Psoas muscle (tissue), 8 donors: ENCODE results near the gene CDH4. TPM values are rescaled to one million over a fixed set of nuclear protein-coding genes. Genes with fewer than 3 reads are reported as not detected.

Experiments used
- ATAC-seq, 4 donors: fragments of 200-7000 bp; cut with Tn5 transposase; one replicate each; pipeline ENCODE4 v1.9.1; 2020; ENCODE audit warnings: moderate library complexity in 3 of 4, mild to moderate bottlenecking in 2 of 4
- DNase-seq, 2 donors: peaks; one replicate each; pipeline ENCODE4 v3.0.0-alpha.2; 2020
- H3K27ac ChIP-seq: fragments of 200-600 bp; one replicate; pipeline ENCODE4 v1.8.0; 2022
- H3K27me3 ChIP-seq, 3 donors: fragments of 200-600 bp in 1 of 3; one replicate each; pipeline versions ENCODE4 v1.6.1 to v1.8.0; 2013 to 2022; ENCODE audit warnings: low read length in 2 of 3, mild to moderate bottlenecking in 2 of 3, moderate library complexity in 1 of 3; ENCODE audit not compliant: insufficient read depth in 3 of 3
- H3K36me3 ChIP-seq, 2 donors: fragments of 200-600 bp in 1 of 2; one replicate each; pipeline versions ENCODE4 v1.6.1 to v1.8.0; 2013 to 2022; ENCODE audit warnings: low read depth in 1 of 2, mild to moderate bottlenecking in 1 of 2, moderate library complexity in 1 of 2; ENCODE audit not compliant: insufficient read depth in 1 of 2
- H3K4me1 ChIP-seq: fragments of 200-600 bp; one replicate; pipeline ENCODE4 v1.8.0; 2022
- H3K4me3 ChIP-seq: fragments of 200-600 bp; one replicate; pipeline ENCODE4 v1.8.0; 2022; ENCODE audit warnings: mild to moderate bottlenecking
- H3K9me3 ChIP-seq: fragments of 200-600 bp; one replicate; pipeline ENCODE4 v1.8.0; 2022
- CTCF ChIP-seq: fragments of 200-600 bp; IDR thresholded peaks from one replicate; pipeline ENCODE4 v1.8.0; 2022; ENCODE audit warnings: antibody characterized with exemption
- WGBS, 3 donors: extraction: QIAGEN DNeasy Blood & Tissue Kit; methylation state at CpG; one replicate each; pipeline versions ENCODE4 v1.1.6 to v1.1.7; 2013; 5-methylcytosine and 5-hydroxymethylcytosine counted together
- intact Hi-C, 2 donors: fragments of 100-400 bp; cut with DNase I; formaldehyde crosslinking; loops; one replicate each; pipeline versions ENCODE4 v1.11.0 to v1.14.2; 2022
- polyA plus RNA-seq, 3 donors: library from polyadenylated mRNA; stranded (reverse); fragments of 200-250 nt; gene quantifications; one replicate each; pipeline ENCODE4 v1.2.3, GENCODE V29; 2013
- total RNA-seq, 4 donors: library from RNA; stranded (reverse); fragmentation: NEBNext Ultra II Directional in 2 of 4; extraction: Animal tissue kit (Norgen Biotek cat#: 25700) in 2 of 4; gene quantifications; one replicate each; pipeline versions ENCODE4 v1.2.1 to v1.2.4, GENCODE V29; 2021 to 2023
- donor health status: healthy with polysubstance abuse.
- donor health status: DM: no; HTN: no; CAD: no; lungs with moderate emphysema.
- donor health status: Bipolar disorder and iron deficiency.
- donor health status: healthy.
- donor health status: DM: yes; HTN: yes; CAD: no.
- donor health status: DM: no; HTN: no; CAD: no.
- donor health status: DM: no; HTN: no; CAD: no.
- donor health status: DM: yes; HTN: yes; CAD: no.

CDH4 gene
- total and polyA plus RNA-seq, 7 donors: 0.26 to 1.0 (median 0.34) TPM

- WGBS, 3 donors: 71 to 85% (median 73%) methylated on average over 6 of the region's 6 CpGs
- H3K4me1 ChIP-seq: no peaks in the 10 kb centered on the region
- H3K27ac ChIP-seq: no peak overlapping the region
- DNase-seq (no peak), ATAC-seq (no peak)
- no peaks in the 10 kb centered on the region for H3K36me3 ChIP-seq
- H3K27me3 ChIP-seq: no peaks in the 10 kb centered on the region
- no peaks in the 10 kb centered on the region for H3K9me3 ChIP-seq
- H3K4me3 ChIP-seq: no peak overlapping the region
- intact Hi-C loops: no loop called here
- no peak for TF ChIP-seq CTCF
Measured at GRCh38 chr20:61407561-61407960, 155.5 kb downstream of the CDH4 start.

GRCh38 chr20:61408951-61409740, 157.1 kb downstream of the CDH4 start:
- intact Hi-C loops: no loop called here
- TF ChIP-seq CTCF: no peak
- Histone ChIP-seq H3K9me3 (no peaks in the 10 kb centered on the region), H3K36me3 (no peaks in the 10 kb centered on the region), H3K27ac (no peak overlapping the region), H3K4me1 (no peaks in the 10 kb centered on the region), H3K27me3 (peaks cover 0 to 3% (median 0%) of the 10 kb centered on the region in 3 donors), H3K4me3 (no peak overlapping the region)
- ATAC-seq (no peak), DNase-seq (no peak)
- WGBS, 3 donors: 84 to 86% (median 85%) methylated on average over 20 of the region's 20 CpGs

- no peak for ATAC-seq
Measured at GRCh38 chr20:61411743-61412142, 159.7 kb downstream of the CDH4 start.

GRCh38 chr20:61413752-61414151, 161.7 kb downstream of the CDH4 start:
- H3K9me3 ChIP-seq: no peaks in the 10 kb centered on the region
- no peak for TF ChIP-seq CTCF
- H3K4me1 ChIP-seq: peaks cover 6% of the 10 kb centered on the region
- intact Hi-C loops: no loop called here
- H3K27ac ChIP-seq: no peak overlapping the region
- ATAC-seq (no peak), DNase-seq (no peak)
- H3K4me3 ChIP-seq: no peak overlapping the region
- H3K36me3 ChIP-seq: no peaks in the 10 kb centered on the region
- WGBS, 3 donors: 92 to 96% (median 95%) methylated on average over 4 of the region's 4 CpGs
- H3K27me3 ChIP-seq: peaks cover 0 to 3% (median 0%) of the 10 kb centered on the region in 3 donors

More at GRCh38 chr20:61411743-61412142, 159.7 kb downstream of the CDH4 start:
- Histone ChIP-seq H3K36me3 (no peaks in the 10 kb centered on the region), H3K4me1 (no peaks in the 10 kb centered on the region), H3K27me3 (peaks cover 0 to 3% (median 0%) of the 10 kb centered on the region in 3 donors), H3K27ac (no peak overlapping the region), H3K9me3 (no peaks in the 10 kb centered on the region), H3K4me3 (no peak overlapping the region)
- no peak for TF ChIP-seq CTCF
- WGBS, 3 donors: 74 to 85% (median 84%) methylated on average over 3 to 4 of the region's 4 CpGs
- intact Hi-C loops: no loop called here
- DNase-seq: no peak
